Omental fat pad (tissue), 4 donors: Measurements from ENCODE around the gene OR8J1. TPM values are rescaled to one million over a fixed set of nuclear protein-coding genes. Genes with fewer than 3 reads are reported as not detected.
"Not testable (repeated sequence)": the region's sequence is repeated elsewhere in the genome, so short reads cannot be mapped to it uniquely, and the experiment has no call there.

Experiments
- ATAC-seq: fragments of 150-250 bp; one replicate; pipeline ENCODE4 v1.9.1; 2016; ENCODE audit warnings: mild to moderate bottlenecking, moderate library complexity; ENCODE audit not compliant: low FRiP score
- DNase-seq: peaks from one replicate; pipeline ENCODE4 v3.0.0-alpha.2; 2019; ENCODE audit warnings: low spot score
- total RNA-seq, 4 donors: library from RNA; depleted of rRNA; stranded (reverse); fragments of >200 nt; gene quantifications; one replicate each; pipeline ENCODE4 v1.1.0, GENCODE V29; 2016
- TF ChIP-seq, protein P1 (sequence below), 3 donors: fragments of 450-650 bp; IDR thresholded peaks; one replicate each; pipeline ENCODE4 v1.5.1; 2016 to 2017; ENCODE audit warnings: antibody characterized with exemption in 3 of 3, mild to moderate bottlenecking in 3 of 3, moderate library complexity in 2 of 3

Gene OR8J1
- total RNA-seq, 4 donors from 2014 or later: not detected

DNA sequence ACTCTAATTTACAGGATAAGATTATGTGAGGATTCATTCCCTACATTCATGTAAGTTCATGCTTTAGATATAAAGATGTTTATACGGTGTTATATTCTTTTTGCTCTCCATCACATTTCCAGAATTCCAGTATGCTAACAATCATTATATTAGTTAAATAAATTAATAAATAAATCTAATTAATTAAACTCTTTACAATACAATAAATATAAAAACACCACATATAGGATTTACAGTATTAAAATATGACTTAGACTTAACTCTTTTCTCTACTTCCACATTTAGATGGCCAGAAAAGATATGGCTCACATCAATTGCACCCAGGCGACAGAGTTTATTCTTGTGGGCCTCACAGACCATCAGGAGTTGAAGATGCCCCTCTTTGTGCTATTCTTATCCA lies 21.2 kb downstream of the OR8J1 start, which contains the start of gene OR8U1:
TSS of gene OR8U1 (plus strand) at position 301 of the 400 bp plus-strand sequence. CDS start at position 301, 0 bp downstream.
- DNase-seq (no peak), ATAC-seq (no peak)
- TF ChIP-seq, protein P1, sequence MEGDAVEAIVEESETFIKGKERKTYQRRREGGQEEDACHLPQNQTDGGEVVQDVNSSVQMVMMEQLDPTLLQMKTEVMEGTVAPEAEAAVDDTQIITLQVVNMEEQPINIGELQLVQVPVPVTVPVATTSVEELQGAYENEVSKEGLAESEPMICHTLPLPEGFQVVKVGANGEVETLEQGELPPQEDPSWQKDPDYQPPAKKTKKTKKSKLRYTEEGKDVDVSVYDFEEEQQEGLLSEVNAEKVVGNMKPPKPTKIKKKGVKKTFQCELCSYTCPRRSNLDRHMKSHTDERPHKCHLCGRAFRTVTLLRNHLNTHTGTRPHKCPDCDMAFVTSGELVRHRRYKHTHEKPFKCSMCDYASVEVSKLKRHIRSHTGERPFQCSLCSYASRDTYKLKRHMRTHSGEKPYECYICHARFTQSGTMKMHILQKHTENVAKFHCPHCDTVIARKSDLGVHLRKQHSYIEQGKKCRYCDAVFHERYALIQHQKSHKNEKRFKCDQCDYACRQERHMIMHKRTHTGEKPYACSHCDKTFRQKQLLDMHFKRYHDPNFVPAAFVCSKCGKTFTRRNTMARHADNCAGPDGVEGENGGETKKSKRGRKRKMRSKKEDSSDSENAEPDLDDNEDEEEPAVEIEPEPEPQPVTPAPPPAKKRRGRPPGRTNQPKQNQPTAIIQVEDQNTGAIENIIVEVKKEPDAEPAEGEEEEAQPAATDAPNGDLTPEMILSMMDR (IDR thresholded peaks at IDR 0.05): no peak

DNA sequence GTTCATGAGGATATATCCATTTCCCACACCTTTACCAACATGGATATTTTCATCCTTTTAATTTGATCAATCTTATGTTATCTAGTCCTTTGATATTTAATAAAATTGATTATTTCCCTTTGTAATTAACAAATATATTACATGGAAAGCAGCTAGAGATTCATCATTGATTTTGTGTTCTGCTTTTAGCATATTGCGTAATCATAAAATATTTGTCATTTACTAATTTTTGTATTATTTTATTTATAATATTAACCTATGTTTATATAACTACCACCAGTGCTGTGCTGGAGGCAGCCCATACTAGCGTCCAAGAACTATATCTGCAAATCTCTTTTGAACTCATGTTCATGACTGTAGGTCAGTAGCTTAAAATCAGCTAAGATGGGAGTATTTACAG lies 26.0 kb downstream of the OR8J1 start:
- ATAC-seq: no peak
- DNase-seq: no peak
- TF ChIP-seq, protein P1 (IDR thresholded peaks at IDR 0.05): no peak

DNA sequence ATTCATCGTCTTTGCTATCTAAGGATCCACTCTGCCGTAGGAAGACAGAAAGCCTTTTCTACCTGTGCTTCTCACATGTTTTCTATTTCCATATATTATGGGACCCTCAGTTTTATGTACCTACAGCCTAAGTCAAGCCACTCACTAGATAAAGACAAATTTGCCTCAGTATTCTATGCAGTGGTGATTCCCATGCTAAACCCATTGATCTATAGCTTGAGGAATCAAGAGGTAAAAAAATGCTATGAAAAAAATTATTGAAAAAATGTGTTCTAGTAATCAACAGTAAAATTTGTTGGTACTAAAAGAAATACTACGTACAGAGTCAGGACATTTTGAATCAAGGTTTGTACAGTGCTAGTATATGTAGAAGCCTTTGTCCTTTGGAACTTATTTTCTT lies 40.3 kb downstream of the OR8J1 start:
- TF ChIP-seq, protein P1 (IDR thresholded peaks at IDR 0.05): no peak
- DNase-seq (no peak), ATAC-seq (no peak)

DNA sequence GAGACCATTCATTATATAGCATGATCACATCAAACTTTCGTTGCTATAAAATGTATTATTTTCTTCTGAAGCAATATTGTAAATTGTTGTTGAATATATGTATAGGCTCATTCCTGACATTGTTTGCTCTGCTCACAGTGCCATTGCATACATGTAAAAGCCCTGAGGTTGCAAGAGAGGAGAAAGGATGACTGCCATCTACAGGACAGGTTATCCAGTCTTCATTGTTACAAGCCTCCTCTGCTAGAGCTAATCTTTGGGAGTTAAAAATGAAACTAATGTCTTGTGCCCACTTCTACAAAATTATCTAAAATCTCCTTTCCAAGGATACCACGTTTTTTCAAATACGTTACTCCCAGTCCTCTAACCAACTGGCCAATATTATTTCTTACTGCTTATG lies 42.0 kb downstream of the OR8J1 start:
- TF ChIP-seq, protein P1 (IDR thresholded peaks at IDR 0.05): no peak
- ATAC-seq (no peak), DNase-seq (no peak)

DNA sequence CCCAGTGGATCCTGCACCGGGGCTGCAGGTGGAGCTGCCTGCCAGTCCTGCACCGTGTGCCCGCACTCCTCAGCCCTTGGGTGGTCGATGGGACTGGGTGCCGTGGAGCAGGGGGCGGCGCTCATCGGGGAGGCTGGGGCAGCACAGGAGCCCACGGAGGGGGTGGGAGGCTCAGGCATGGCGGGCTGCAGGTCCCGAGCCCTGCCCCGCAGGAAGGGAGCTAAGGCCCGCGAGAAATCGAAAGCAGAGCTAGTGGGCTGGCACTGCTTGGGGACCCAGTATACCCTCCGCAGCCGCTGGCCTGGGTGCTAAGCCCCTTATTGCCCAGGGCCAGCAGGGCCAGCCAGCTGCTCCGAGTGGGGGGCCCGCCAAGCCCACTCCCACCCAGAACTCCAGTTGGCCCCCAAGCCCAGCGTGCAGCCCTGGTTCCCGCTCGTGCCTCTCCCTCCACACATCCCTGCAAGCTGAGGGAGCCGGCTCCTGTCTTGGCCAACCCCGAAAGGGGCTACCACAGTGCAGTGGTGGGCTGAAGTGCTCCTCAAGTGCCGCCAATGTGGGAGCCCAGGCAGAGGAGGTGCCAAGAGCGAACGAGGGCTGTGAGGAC lies 47.9 kb downstream of the OR8J1 start:
- not testable (repeated sequence) for ATAC-seq, DNase-seq

DNA sequence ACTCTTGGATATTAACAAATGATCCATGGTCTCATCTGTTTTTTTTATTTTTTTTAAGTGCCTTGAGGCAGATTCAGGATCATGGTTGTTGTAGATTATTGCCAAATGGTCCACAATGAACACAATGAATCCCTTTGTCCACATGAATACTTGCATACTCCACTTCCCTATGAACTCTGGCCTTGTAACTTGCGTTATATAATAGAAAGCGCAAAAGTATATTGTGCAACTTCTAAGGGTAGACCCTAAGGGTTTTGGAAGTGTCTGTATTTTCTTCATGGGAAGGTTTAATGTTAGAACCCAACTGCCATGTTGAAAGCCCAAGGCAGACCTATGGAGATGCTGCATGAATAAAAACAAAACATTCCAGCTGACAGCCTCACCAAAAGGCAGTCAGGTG lies 50.3 kb downstream of the OR8J1 start:
- DNase-seq (no peak), ATAC-seq (no peak)
- TF ChIP-seq, protein P1 (IDR thresholded peaks at IDR 0.05): no peak

DNA sequence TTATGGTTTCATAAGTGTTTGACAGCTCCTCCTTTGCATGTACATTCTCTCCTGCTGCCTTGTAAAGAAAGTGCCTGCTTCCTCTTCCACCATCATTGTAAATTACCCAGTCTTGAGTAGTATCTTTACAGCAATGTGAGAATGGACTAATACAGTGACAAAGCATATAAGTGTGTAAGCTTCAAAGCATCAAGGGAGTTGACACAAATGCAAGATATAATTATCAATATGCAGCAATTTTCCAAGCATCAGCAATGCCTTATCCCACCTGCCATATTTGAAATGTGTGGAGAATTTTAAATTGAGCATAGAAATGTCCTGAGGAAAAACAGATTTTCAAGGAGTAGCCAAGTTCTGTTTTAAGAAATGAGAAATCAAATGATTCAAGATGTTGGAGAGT lies 56.7 kb downstream of the OR8J1 start:
- DNase-seq (no peak), ATAC-seq (no peak)
- TF ChIP-seq, protein P1 (IDR thresholded peaks at IDR 0.05): no peak

Other genes starting within 250 kb of the OR8J1 start
- not detected for gene OR8H3, start 231.9 kb upstream of the OR8J1 start, total RNA-seq
- gene OR8J3, start 214.1 kb upstream of the OR8J1 start, total RNA-seq: not detected
- not detected for gene OR8K5, start 194.0 kb upstream of the OR8J1 start, total RNA-seq
- gene OR5J2, start 177.7 kb upstream of the OR8J1 start, total RNA-seq: not detected
- not detected for gene OR5T2, start 120.0 kb upstream of the OR8J1 start, total RNA-seq
- not detected for gene OR5T3, start 102.0 kb upstream of the OR8J1 start, total RNA-seq
- gene OR5T1, start 80.1 kb upstream of the OR8J1 start, total RNA-seq: not detected
- gene OR8H1, start 62.0 kb upstream of the OR8J1 start, total RNA-seq: not detected
- not detected for gene OR8K3, start 39.1 kb upstream of the OR8J1 start, total RNA-seq
- not detected for gene OR8K1, start 8.3 kb upstream of the OR8J1 start, total RNA-seq
- not detected for gene OR8U1, start 21.3 kb downstream of the OR8J1 start, total RNA-seq
- gene OR5AL1, start 58.4 kb downstream of the OR8J1 start, total RNA-seq: not detected
- gene OR5M3, start 119.1 kb downstream of the OR8J1 start, total RNA-seq: not detected
- gene OR5M8, start 137.1 kb downstream of the OR8J1 start, total RNA-seq: not detected
- gene OR5M11, start 189.0 kb downstream of the OR8J1 start, total RNA-seq: not detected
- not detected for gene OR5M10, start 223.4 kb downstream of the OR8J1 start, total RNA-seq